DND-41 (cell line): ENCODE measurements around the gene GYPC.

ENCODE experiments used
- CTCF ChIP-seq: IDR thresholded peaks from 2 replicates; pipeline ENCODE4 v1.5.1; 2012; ENCODE audit warnings: borderline replicate concordance, low read length, moderate library complexity, mild to moderate bottlenecking; ENCODE audit not compliant: poor library complexity, severe bottlenecking; ENCODE audit errors: extremely low read depth
- EZH2 ChIP-seq: IDR thresholded peaks from 3 replicates; pipeline ENCODE4 v1.6.1; 2012; ENCODE audit warnings: borderline replicate concordance, low read depth, mild to moderate bottlenecking, moderate library complexity, low read length, inconsistent platforms; ENCODE audit not compliant: severe bottlenecking

GRCh38 chr2:126614524-126615227 lies 41.3 kb upstream of the GYPC start:
- TF ChIP-seq EZH2 (no peak), CTCF (no peak)
